HAP-1 (cell line): ENCODE results near the gene CD101.

Experiments used
- DNase-seq, 2 experiments: peaks; one replicate each; pipeline ENCODE4 v3.0.0-alpha.2; 2016 to 2020; ENCODE audit warnings: low spot score in 2 of 2
- H3K27me3 ChIP-seq: fragments of 250-450 bp; sonication (Bioruptor Pico); 2 replicates; pipeline ENCODE4 v1.5.1; 2020; ENCODE audit warnings: low read depth, mild to moderate bottlenecking, moderate library complexity
- H3K36me3 ChIP-seq: fragments of 250-450 bp; sonication (Bioruptor Pico); replicated peaks from 2 replicates; pipeline ENCODE4 v1.5.1; 2020; ENCODE audit warnings: mild to moderate bottlenecking
- H3K4me1 ChIP-seq: fragments of 250-450 bp; sonication (Bioruptor Pico); 2 replicates; pipeline ENCODE4 v1.5.1; 2020; ENCODE audit warnings: mild to moderate bottlenecking
- H3K4me3 ChIP-seq: fragments of 250-450 bp; sonication (Bioruptor Pico); 2 replicates; pipeline ENCODE4 v1.5.1; 2020; ENCODE audit warnings: mild to moderate bottlenecking, moderate library complexity
- H3K9me3 ChIP-seq: fragments of 250-450 bp; sonication (Bioruptor Pico); 2 replicates; pipeline ENCODE4 v1.5.1; 2020; ENCODE audit warnings: mild to moderate bottlenecking, moderate library complexity
- in situ Hi-C: fragments of 300-500 bp; cut with MboI; formaldehyde crosslinking; loops from 3 replicates; pipeline ENCODE4 v1.14.3; 2020; ENCODE audit warnings: low sequenced_read_pairs, inconsistent platforms, mixed read lengths

Gene CD101

DNA sequence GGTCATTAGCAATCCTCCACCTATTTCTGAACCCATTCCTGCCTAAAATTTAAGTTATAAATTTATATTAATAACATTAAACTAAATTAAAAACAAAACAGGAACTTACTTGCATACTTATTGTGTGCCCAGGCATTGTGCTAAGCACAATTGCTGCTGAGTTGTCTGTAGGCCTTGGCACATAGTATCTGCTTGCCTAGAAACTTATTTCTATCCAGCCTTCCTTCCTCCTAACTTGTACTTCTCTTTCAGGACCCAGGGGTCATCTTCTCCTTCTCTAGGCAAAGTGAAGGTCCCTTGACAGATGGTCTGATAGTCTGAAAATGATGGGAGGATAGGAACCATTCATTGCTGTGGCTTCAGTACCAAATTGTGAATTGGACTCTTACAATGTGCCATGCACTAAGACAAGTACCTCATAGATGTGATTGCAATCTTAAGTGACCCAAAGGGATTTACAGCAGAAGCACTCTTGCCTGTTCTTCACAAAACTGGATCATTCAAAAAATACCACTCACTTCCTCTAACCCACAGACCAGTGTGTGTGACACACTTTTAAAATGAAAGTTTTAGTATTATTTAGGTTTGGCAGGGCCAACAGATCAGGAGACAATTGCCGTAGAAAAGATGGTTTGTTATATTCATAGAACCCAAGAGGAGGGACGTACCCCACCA, 10.3 kb upstream of the CD101 start:
- H3K36me3 ChIP-seq = peaks cover 18% of the 10 kb centered on the region
- H3K4me1 ChIP-seq = no peaks in the 10 kb centered on the region
- H3K9me3 ChIP-seq = no peaks in the 10 kb centered on the region
- no peak for DNase-seq
- in situ Hi-C loops = no loop called here
- no peaks in the 10 kb centered on the region for H3K27me3 ChIP-seq
- no peak overlapping the region for H3K4me3 ChIP-seq

DNA sequence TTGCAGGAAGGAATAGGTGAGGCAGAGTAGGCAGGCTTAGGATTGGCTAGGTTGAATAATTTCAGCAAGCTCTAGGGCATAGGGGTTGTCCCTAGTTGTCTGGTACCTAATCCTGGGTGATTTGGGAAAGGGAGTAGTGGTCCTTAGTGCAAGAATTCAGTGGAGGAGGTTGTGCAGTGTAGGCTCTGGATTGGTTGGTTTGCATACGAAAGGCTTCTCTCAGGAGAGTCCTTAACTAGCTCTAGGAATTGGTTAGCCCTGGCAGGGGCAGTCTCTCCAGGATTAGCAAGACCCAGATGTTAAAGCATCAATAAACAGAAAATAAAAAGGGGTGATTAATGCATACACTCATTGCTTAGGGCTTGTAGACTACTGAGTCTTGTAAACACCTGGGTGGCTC, 9.6 kb upstream of the CD101 start:
- H3K9me3 ChIP-seq = no peaks in the 10 kb centered on the region
- H3K27me3 ChIP-seq = no peaks in the 10 kb centered on the region
- DNase-seq = no peak
- H3K4me1 ChIP-seq = no peaks in the 10 kb centered on the region
- no peak overlapping the region for H3K4me3 ChIP-seq
- H3K36me3 ChIP-seq = peaks cover 18% of the 10 kb centered on the region
- in situ Hi-C loops = no loop called here

DNA sequence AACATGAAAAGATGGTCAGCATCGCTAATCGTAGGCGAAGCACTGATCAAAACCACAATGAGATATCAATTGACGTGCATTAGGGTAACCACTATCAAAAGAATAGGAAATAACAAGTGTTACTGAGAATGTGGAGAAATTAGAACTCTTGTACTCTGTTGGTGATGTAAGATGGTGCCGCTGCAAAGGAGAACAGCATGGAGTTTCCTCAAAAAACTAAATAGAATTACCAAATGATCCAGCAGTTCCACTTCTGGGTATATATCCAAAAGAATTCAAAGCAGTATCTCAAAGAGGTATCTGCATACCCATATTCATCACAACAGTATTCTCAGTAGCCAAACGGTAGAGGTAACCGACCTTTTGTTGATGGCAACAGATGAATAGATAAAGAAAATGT, 8.3 kb upstream of the CD101 start:
- Histone ChIP-seq H3K4me3 (no peak overlapping the region), H3K4me1 (no peaks in the 10 kb centered on the region), H3K27me3 (no peaks in the 10 kb centered on the region), H3K9me3 (no peaks in the 10 kb centered on the region), H3K36me3 (peaks cover 18% of the 10 kb centered on the region)
- DNase-seq = no peak
- in situ Hi-C loops = no loop called here

DNA sequence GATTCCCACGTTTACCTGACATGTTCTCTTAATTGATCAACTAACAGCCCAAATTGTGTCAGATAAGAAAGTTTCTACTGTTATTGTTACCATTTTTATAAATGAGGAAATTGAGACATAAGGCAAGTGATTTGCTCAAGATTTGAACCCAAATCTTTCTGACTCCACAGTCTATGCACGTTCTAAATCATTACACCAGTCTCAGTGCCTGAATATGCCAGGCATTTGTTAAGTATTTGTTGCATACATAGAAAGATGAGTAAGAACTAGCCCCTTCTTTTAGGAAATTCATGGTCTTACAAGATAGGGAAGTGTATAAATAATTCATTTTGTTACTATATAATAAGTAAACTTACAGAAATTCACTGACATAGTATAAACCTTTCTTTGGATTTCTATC, 7.1 kb upstream of the CD101 start:
- in situ Hi-C loops = no loop called here
- no peaks in the 10 kb centered on the region for H3K9me3 ChIP-seq
- no peak overlapping the region for H3K4me3 ChIP-seq
- H3K4me1 ChIP-seq = no peaks in the 10 kb centered on the region
- H3K27me3 ChIP-seq = no peaks in the 10 kb centered on the region
- peaks cover 18% of the 10 kb centered on the region for H3K36me3 ChIP-seq
- no peak for DNase-seq

DNA sequence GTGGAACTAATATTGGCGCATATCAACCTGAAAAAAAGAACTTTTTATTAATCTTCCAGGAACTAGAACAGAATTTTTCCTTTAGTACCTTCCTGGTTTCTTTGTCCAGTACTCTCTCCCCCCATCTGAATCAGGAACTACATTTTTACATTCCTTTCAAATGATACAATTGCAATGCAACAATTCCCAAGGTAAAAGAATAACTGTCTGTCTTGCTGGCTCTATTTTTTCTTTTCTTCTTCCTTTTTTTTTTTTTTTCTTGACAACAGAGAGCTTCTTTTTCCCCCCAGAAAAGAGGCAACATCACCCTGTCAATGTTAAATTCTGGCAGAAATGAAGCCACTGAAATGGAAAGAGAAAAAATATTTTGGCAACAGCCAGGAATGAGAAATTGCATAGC, 4.5 kb upstream of the CD101 start:
- no peak overlapping the region for H3K4me3 ChIP-seq
- no peaks in the 10 kb centered on the region for H3K4me1 ChIP-seq
- in situ Hi-C loops = no loop called here
- no peaks in the 10 kb centered on the region for H3K36me3 ChIP-seq
- no peaks in the 10 kb centered on the region for H3K9me3 ChIP-seq
- no peak for DNase-seq
- H3K27me3 ChIP-seq = no peaks in the 10 kb centered on the region

DNA sequence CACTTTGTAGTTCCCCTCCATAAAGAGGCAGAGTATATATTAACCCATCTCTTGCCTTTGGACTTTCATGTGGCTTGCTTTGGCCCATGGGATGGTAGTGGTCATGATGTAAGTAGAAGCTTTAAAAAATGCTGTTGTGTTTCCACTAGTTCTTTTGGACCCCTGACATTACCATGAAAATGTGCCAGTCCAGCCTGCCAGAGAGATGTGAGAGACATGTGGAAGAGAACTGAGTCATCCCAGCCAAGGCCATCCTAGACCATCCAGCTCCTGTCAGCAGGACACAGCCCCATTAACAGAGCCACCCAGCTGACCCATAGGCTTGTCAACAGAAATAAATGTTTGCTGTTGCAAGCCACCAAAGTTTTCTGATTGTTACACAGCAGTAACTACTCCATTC, 3.9 kb upstream of the CD101 start:
- DNase-seq = no peak
- Histone ChIP-seq H3K4me3 (no peak overlapping the region), H3K27me3 (no peaks in the 10 kb centered on the region), H3K36me3 (no peaks in the 10 kb centered on the region), H3K9me3 (no peaks in the 10 kb centered on the region), H3K4me1 (no peaks in the 10 kb centered on the region)
- in situ Hi-C loops = no loop called here

DNA sequence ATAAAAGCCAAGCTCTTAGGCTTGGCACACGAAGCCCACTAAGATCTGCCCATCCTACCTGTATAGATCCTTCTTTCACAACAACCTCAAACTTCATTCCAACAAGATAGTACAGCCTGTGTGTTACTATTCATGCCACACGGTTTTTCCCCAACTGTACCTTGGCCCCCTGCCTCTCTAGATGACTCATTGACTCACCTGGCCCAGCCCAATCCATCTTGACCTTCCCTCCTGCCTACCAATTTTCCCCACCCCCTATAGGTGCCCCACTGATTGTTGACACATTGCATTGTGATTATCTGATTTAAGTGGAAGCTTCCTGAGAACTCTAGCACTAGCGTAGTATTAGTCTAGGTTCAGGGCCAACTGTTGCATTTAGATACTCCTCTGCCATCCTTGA, 2.0 kb upstream of the CD101 start:
- no peak for DNase-seq
- in situ Hi-C loops = no loop called here
- H3K4me1 ChIP-seq = peaks cover 13% of the 10 kb centered on the region
- H3K9me3 ChIP-seq = no peaks in the 10 kb centered on the region
- H3K36me3 ChIP-seq = no peaks in the 10 kb centered on the region
- no peaks in the 10 kb centered on the region for H3K27me3 ChIP-seq
- H3K4me3 ChIP-seq = no peak overlapping the region

DNA sequence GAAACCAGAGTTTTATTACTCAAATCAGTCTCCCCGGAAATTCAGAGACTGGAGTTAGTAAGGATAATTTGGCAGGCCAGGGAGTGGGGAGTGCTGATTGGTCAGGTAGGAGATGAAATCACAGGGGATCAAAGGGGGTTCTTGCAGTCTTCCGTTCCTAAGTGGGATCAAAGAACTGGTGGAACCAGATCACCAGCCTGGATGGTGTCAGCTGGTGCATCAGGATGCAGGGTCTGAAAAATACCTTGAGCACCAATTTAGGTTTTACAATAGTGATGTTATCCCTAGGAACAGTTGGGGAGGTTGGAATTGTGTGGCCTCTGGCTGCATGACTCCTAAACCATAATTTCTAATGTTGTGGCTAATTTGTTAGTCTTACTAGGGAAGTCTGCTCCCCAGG, 1.4 kb upstream of the CD101 start:
- in situ Hi-C loops = no loop called here
- no peaks in the 10 kb centered on the region for H3K9me3 ChIP-seq

DNA sequence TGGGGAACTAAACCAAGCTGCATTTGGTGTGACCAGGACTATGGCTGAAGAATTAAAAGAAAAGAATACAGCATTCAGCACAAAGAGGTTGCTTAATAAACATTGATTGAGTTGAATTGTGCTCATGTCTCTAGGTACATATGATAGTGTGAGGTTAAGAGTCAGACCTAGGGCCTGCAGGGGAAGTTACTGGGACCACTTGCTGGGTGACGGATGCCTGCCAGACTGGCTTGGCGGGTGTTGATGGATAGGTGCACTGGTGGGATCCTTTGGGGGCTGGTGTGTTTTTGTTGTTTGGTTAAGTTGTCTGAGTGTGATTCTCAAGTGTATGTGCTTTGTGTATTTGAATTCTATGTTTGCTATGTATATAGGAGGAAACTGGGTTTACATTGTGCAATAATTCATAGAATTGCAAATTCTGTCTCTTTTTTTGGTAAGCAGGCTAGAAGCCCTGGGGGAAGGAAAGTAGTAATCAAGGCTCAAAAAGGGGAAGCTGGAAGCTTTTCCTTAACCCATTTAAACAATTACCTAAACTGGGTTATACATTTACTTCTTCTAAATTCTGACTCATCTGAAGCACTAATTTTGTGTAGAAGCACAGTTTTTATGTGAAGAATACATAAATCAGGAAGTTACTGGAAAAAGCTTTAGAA, 1.8 kb downstream of the CD101 start:
- Histone ChIP-seq H3K4me1 (peaks cover 13% of the 10 kb centered on the region), H3K27me3 (no peaks in the 10 kb centered on the region), H3K36me3 (no peaks in the 10 kb centered on the region), H3K4me3 (no peak overlapping the region), H3K9me3 (no peaks in the 10 kb centered on the region)
- in situ Hi-C loops = no loop called here
- DNase-seq = peak; percentile 33 to 51

More for the DNA sequence above, 1.4 kb upstream of the CD101 start:
- H3K27me3 ChIP-seq = no peaks in the 10 kb centered on the region
- peaks cover 13% of the 10 kb centered on the region for H3K4me1 ChIP-seq
- no peaks in the 10 kb centered on the region for H3K36me3 ChIP-seq
- no peak for DNase-seq
- no peak overlapping the region for H3K4me3 ChIP-seq

DNA sequence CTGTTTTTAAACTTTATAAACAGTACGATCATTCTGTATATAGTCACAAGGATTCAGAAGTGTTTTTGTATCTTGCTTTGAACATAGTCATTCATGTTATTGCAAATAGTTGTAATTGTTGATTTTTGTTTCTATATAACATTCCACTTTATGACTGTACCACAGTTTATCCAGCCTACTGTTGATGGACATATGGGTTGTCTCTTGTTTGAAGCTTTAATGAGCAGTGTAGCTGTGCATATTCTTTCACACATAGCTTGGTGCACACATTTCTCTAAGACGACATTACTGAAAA, 6.1 kb downstream of the CD101 start:
- Histone ChIP-seq H3K4me3 (no peak overlapping the region), H3K36me3 (no peaks in the 10 kb centered on the region), H3K27me3 (no peaks in the 10 kb centered on the region), H3K9me3 (no peaks in the 10 kb centered on the region), H3K4me1 (peaks cover 13% of the 10 kb centered on the region)
- DNase-seq = no peak
- in situ Hi-C loops = no loop called here

DNA sequence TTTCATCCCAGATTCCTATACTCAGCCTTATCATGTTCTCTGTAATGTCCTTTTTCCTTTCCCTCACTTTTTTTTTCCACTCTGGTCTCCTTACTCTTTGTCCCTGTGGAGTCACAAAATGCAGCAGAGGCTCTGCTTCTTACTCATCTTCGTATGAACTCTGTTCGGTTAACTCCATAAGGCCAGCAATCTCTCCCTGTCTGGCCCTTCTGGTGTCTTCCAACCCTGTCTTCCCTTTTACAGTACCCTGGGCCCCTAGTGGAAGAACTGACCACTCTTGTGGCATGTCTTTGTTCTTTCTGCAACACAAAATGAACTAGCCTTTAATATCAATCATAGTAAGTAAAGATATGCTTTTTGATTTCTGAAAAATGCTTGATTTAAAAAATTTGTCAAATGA, 7.1 kb downstream of the CD101 start:
- no peaks in the 10 kb centered on the region for H3K36me3 ChIP-seq
- DNase-seq = no peak
- no peaks in the 10 kb centered on the region for H3K27me3 ChIP-seq
- no peak overlapping the region for H3K4me3 ChIP-seq
- in situ Hi-C loops = no loop called here
- no peaks in the 10 kb centered on the region for H3K9me3 ChIP-seq
- H3K4me1 ChIP-seq = peaks cover 6% of the 10 kb centered on the region; the same call in 1 of the 2 replicates

DNA sequence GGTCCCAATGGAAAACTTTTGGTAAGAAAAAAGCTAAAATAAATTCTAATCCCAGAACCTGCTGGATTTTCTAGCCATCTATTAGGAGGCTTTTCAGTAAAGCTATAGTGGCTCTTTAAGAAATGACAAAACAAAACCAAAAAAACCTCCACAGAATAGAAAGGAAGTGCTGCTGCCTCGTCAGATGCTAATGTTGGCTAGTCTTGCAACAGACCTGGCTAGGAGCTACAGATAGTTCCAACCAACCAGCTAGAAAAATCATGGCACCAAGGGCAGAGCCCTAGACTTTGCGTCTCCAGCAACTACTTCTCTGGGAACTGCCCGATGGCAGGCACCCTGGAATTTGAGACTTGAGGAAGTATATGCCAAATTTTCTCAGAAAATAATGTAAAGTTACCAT, 7.6 kb downstream of the CD101 start:
- DNase-seq = no peak
- Histone ChIP-seq H3K27me3 (no peaks in the 10 kb centered on the region), H3K9me3 (no peaks in the 10 kb centered on the region), H3K4me1 (peaks cover under 1% of the 10 kb centered on the region; the same call in 1 of the 2 replicates), H3K4me3 (no peak overlapping the region), H3K36me3 (no peaks in the 10 kb centered on the region)
- in situ Hi-C loops = no loop called here

DNA sequence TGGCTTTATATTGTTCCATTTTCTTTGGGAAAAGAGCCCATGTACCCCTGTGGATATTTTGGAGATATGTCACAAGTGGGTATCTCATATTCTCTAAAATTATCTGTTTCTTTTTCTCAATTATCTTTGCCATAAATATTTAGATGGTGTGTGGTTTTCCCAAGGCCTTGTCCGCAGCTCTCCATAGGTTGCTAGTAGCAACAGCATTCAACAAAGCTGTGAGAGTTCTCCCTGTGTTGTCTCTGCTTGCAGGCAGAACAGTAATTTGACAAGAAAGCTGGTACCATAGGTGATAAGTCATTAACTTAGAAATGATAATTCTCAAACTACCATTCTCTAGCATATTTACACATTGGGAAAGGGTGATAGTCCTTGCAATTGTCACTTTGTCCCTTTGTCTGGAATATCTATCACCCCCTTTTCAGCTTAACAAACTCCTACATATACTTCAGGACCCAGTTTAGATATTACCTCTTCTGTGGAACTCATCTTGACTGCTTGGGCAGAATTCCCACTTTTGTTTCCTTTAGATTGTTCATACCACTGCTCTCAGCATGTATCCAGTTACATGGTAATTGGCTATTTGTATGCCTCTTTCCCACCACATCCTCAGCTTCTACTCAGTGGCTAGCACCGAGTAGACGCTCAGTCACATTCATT, 8.9 kb downstream of the CD101 start:
- peaks cover 2% of the 10 kb centered on the region for H3K4me1 ChIP-seq
- H3K27me3 ChIP-seq = no peaks in the 10 kb centered on the region
- DNase-seq = no peak
- in situ Hi-C loops = no loop called here
- no peak overlapping the region for H3K4me3 ChIP-seq
- no peaks in the 10 kb centered on the region for H3K36me3 ChIP-seq
- H3K9me3 ChIP-seq = no peaks in the 10 kb centered on the region

DNA sequence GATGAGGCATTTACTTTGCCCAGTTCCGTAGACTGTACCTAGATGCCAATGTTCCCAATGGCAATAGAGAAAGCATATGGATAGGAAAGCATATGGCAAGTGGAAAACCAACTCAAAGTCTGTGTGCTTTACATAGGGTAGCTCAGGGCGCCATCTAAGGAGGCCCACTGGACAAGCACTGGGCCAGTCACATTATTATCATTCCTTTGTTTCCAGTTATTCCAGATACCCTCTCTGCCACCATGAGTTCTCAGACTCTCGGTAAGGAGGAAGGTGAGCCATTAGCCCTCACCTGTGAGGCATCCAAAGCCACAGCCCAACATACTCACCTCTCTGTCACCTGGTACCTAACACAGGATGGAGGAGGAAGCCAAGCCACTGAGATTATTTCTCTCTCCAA, 9.8 kb downstream of the CD101 start:
- in situ Hi-C loops = no loop called here
- H3K9me3 ChIP-seq = no peaks in the 10 kb centered on the region
- H3K4me1 ChIP-seq = peaks cover 5% of the 10 kb centered on the region
- H3K36me3 ChIP-seq = no peaks in the 10 kb centered on the region
- H3K4me3 ChIP-seq = no peak overlapping the region
- DNase-seq = no peak
- no peaks in the 10 kb centered on the region for H3K27me3 ChIP-seq
